GM10248 (cell line): Measurements from ENCODE around the gene NAA40.

Experiments used
- CTCF ChIA-PET: fragments of 300-600 bp; sonication (Branson Sonifier 250); formaldehyde crosslinking; extraction: SDS; loops from one replicate; lab custom pipeline; 2021; ENCODE audit warnings: antibody characterized with exemption; lab: Yijun Ruan, JAX
- POLR2A ChIA-PET: fragments of 350-650 bp; sonication (Branson Sonifier 250); formaldehyde crosslinking; extraction: SDS; loops from one replicate; lab custom pipeline; 2020; ENCODE audit warnings: antibody characterized with exemption; lab: Yijun Ruan, JAX
- DNase-seq: peaks from one replicate; pipeline ENCODE4 v3.0.0; 2012; ENCODE audit errors: extremely low spot score
- CTCF ChIP-seq: IDR thresholded peaks from 2 replicates; pipeline ENCODE4 v1.5.1; 2012; ENCODE audit warnings: mild to moderate bottlenecking, low read depth; ENCODE audit errors: extremely low read depth, missing control alignments, control extremely low read depth

Gene NAA40

GRCh38 chr11:63974259-63975143, 35.7 kb downstream of the NAA40 start, which contains the start of gene COX8A:
COX8A (plus strand) TSS chr11:63974620; CDS start chr11:63974681, 61 bp downstream.
- ChIA-PET CTCF (interaction anchor here (1.3 kb wide), 1 partner anchor 137 kb away, joined by 5 read pairs; no protein-coding TSS in a partner anchor), POLR2A (no interaction called here)
- peak; percentile 98 for DNase-seq
- peak; percentile 32 for TF ChIP-seq CTCF

- CTCF ChIA-PET, result interaction anchor here (1.3 to 1.4 kb wide), 2 partner anchors 21 to 33 kb away, joined by 3 read pairs; no protein-coding TSS in a partner anchor
- POLR2A ChIA-PET, result interaction anchor here (0.9 kb wide), 1 partner anchor 227 kb away, joined by 5 read pairs; no protein-coding TSS in a partner anchor
- no peak for TF ChIP-seq CTCF
- DNase-seq, result no peak
Measured at GRCh38 chr11:63978551-63979239, 39.9 kb downstream of the NAA40 start.

- CTCF ChIA-PET, result no interaction called here
- POLR2A ChIA-PET, result interaction anchor here (0.9 kb wide), 1 partner anchor 226 kb away, joined by 5 read pairs; no protein-coding TSS in a partner anchor
- TF ChIP-seq CTCF, result no peak
- no peak for DNase-seq
Measured at GRCh38 chr11:63979426-63979825, 40.6 kb downstream of the NAA40 start.

GRCh38 chr11:63985812-63986155, 47.0 kb downstream of the NAA40 start:
- POLR2A ChIA-PET, result interaction anchor here (0.6 kb wide), 2 partner anchors 8 to 190 kb away, joined by 4 to 5 read pairs; no protein-coding TSS in a partner anchor
- peak; percentile 75 for DNase-seq
- no peak for TF ChIP-seq CTCF
- CTCF ChIA-PET, result interaction anchor here (0.9 to 3.2 kb wide), 3 partner anchors 15 to 315 kb away, joined by 3 to 15 read pairs (median 4); no protein-coding TSS in a partner anchor

- TF ChIP-seq CTCF, result no peak
- CTCF ChIA-PET, result interaction anchor here (0.9 to 3.2 kb wide), 4 partner anchors 14 to 315 kb away, joined by 3 to 19 read pairs (median 10); no protein-coding TSS in a partner anchor
- POLR2A ChIA-PET, result interaction anchor here (0.5 to 0.6 kb wide), 3 partner anchors 9 to 1734 kb away, joined by 4 to 6 read pairs (median 5); partner anchors contain the start of gene RNASEH2C
- peak; percentile 95 for DNase-seq
Measured at GRCh38 chr11:63986156-63986931, 47.5 kb downstream of the NAA40 start, which contains the start of gene OTUB1. OTUB1 (plus strand) TSS chr11:63986438; CDS start chr11:63986457, 19 bp downstream.
